SK-N-SH (cell line): ENCODE results near the gene PIF1. TPM values are rescaled to one million over a fixed set of nuclear protein-coding genes. Genes with fewer than 3 reads are reported as not detected.

Experiments used
- CTCF ChIA-PET: fragments of 300-600, 350-600 bp; formaldehyde crosslinking; extraction: SDS; loops from one replicate; lab custom pipeline; 2021; lab: Yijun Ruan, JAX
- POLR2A ChIA-PET: fragments of 350-600 bp; sonication (Branson Sonifier 250); formaldehyde crosslinking; extraction: SDS; loops from one replicate; lab custom pipeline; 2020; ENCODE audit warnings: antibody characterized with exemption, inconsistent platforms; lab: Yijun Ruan, JAX
- DNase-seq: peaks from one replicate; pipeline ENCODE4 v3.0.0; 2012
- H2AFZ ChIP-seq: fragments of 200-600 bp; sonication (generic); 2 replicates; pipeline ENCODE4 v1.8.1; 2016; ENCODE audit warnings: antibody characterized with exemption, mild to moderate bottlenecking, low read depth
- H3F3A ChIP-seq: fragments of 200-600 bp; sonication (generic); replicated peaks from 2 replicates; pipeline ENCODE3; 2016; ENCODE audit warnings: antibody characterized with exemption, mild to moderate bottlenecking; ENCODE audit not compliant: insufficient read depth
- H3K27ac ChIP-seq, 2 experiments: fragments of 200-500 bp in 1 of 2; fragments of 200-600 bp in 1 of 2; sonication (Bioruptor generic) in 1 of 2; sonication (generic), shearing (Covaris generic) in 1 of 2; 2 replicates each; pipeline versions ENCODE4 v1.5.1 to v1.6.1; 2014 to 2016; ENCODE audit warnings: low read depth in 2 of 2, inconsistent platforms in 1 of 2, low read length in 1 of 2, mild to moderate bottlenecking in 1 of 2, mixed read lengths in 1 of 2
- H3K27me3 ChIP-seq: fragments of 200-600 bp; sonication (generic), shearing (Covaris generic); 2 replicates; pipeline ENCODE4 v1.6.1; 2016; ENCODE audit warnings: mixed run types; ENCODE audit not compliant: insufficient read depth
- H3K36me3 ChIP-seq, 2 experiments: fragments of 200-500 bp in 1 of 2; fragments of 200-600 bp in 1 of 2; sonication (Bioruptor generic) in 1 of 2; sonication (generic) in 1 of 2; replicated peaks in 1 of 2; 2 replicates each; pipeline versions ENCODE3 to v1.5.1; 2014 to 2016; ENCODE audit warnings: low read length in 1 of 2, mild to moderate bottlenecking in 1 of 2; ENCODE audit not compliant: insufficient read depth in 2 of 2, control insufficient read depth in 1 of 2
- H3K4me1 ChIP-seq, 2 experiments: fragments of 200-500 bp in 1 of 2; fragments of 200-600 bp in 1 of 2; sonication (Bioruptor generic) in 1 of 2; sonication (generic), shearing (Covaris generic) in 1 of 2; 2 replicates each; pipeline versions ENCODE4 v1.5.1 to v1.6.1; 2014 to 2016; ENCODE audit warnings: low read depth in 1 of 2, low read length in 1 of 2, mixed run types in 1 of 2; ENCODE audit not compliant: insufficient read depth in 2 of 2, control insufficient read depth in 1 of 2
- H3K4me2 ChIP-seq: fragments of 200-600 bp; sonication (generic), shearing (Covaris generic); 2 replicates; pipeline ENCODE4 v1.6.1; 2017; ENCODE audit warnings: mixed run types
- H3K4me3 ChIP-seq, 2 experiments: fragments of 200-500 bp in 1 of 2; fragments of 200-600 bp in 1 of 2; sonication (Bioruptor generic) in 1 of 2; sonication (generic), shearing (Covaris generic) in 1 of 2; 2 replicates each; pipeline versions ENCODE4 v1.5.1 to v1.8.1; 2014 to 2016; ENCODE audit warnings: low read depth in 2 of 2, inconsistent platforms in 1 of 2, low read length in 1 of 2, mild to moderate bottlenecking in 1 of 2, mixed read lengths in 1 of 2, moderate library complexity in 1 of 2
- H3K79me2 ChIP-seq: fragments of 200-600 bp; sonication (generic); 2 replicates; pipeline ENCODE4 v1.8.1; 2017; ENCODE audit warnings: mild to moderate bottlenecking; ENCODE audit not compliant: insufficient read depth
- H3K9ac ChIP-seq: fragments of 200-600 bp; sonication (generic); 2 replicates; pipeline ENCODE4 v1.6.1; 2017; ENCODE audit warnings: mixed run types
- H3K9me2 ChIP-seq: fragments of 200-600 bp; sonication (generic); 2 replicates; pipeline ENCODE4 v1.6.1; 2017; ENCODE audit warnings: mixed run types
- H3K9me3 ChIP-seq: fragments of 200-600 bp; sonication (generic); 2 replicates; pipeline ENCODE4 v1.6.1; 2017; ENCODE audit warnings: mixed run types, mild to moderate bottlenecking, moderate library complexity
- H4K20me1 ChIP-seq: fragments of 200-600 bp; sonication (generic); 2 replicates; pipeline ENCODE4 v1.6.1; 2017; ENCODE audit warnings: mild to moderate bottlenecking, mixed run types; ENCODE audit not compliant: insufficient read depth
- CTCF ChIP-seq: fragments of 200-600 bp; sonication (generic); IDR thresholded peaks from 2 replicates; pipeline ENCODE4 v1.6.1; 2017; ENCODE audit warnings: antibody characterized with exemption, mild to moderate bottlenecking, moderate library complexity
- EZH2phosphoT487 ChIP-seq: fragments of 200-600 bp; sonication (generic); IDR thresholded peaks from 2 replicates; pipeline ENCODE4 v1.6.1; 2017; ENCODE audit warnings: low read depth, mixed run types, mild to moderate bottlenecking, antibody characterized with exemption, moderate library complexity, borderline replicate concordance
- FOSL2 ChIP-seq: IDR thresholded peaks from 2 replicates; pipeline ENCODE4 v1.4.0; 2012; ENCODE audit warnings: low read depth, mild to moderate bottlenecking, moderate library complexity, borderline replicate concordance
- GABPA ChIP-seq: IDR thresholded peaks from 2 replicates; pipeline ENCODE4 v1.4.0; 2012; ENCODE audit warnings: low read depth, mild to moderate bottlenecking
- JUND ChIP-seq: IDR thresholded peaks from 2 replicates; pipeline ENCODE4 v1.4.0; 2012
- NRF1 ChIP-seq: IDR thresholded peaks from 2 replicates; pipeline ENCODE4 v1.6.1; 2012; ENCODE audit warnings: low read depth, mild to moderate bottlenecking, low read length
- RAD21 ChIP-seq: IDR thresholded peaks from 2 replicates; pipeline ENCODE4 v1.6.1; 2012; ENCODE audit warnings: mild to moderate bottlenecking, low read length
- SMC3 ChIP-seq: IDR thresholded peaks from 2 replicates; pipeline ENCODE4 v1.6.1; 2012; ENCODE audit warnings: low read depth, low read length, improper control_type of control experiment
- WGBS: methylation state at CpG from one replicate; pipeline ENCODE4 v1.1.6; 2017; ENCODE audit warnings: low lambda C conversion rate; 5-methylcytosine and 5-hydroxymethylcytosine counted together
- polyA plus RNA-seq, 3 experiments: library from polyadenylated mRNA; depleted of rRNA; stranded (reverse); fragments of >200 nt; gene quantifications; 2 replicates each; pipeline ENCODE4 v1.2.3, GENCODE V29; 2012

Gene PIF1
- polyA plus RNA-seq, 1 of the 3 experiments (the other 2 are of a cell fraction), result 12.4 TPM

- H3K4me3 ChIP-seq, result peak overlapping the region in 1 of 2 experiments; percentile 20; a peak in 1 of 4 replicates
- DNase-seq, result peak; percentile 91
- CTCF ChIA-PET, result interaction anchor here (0.6 to 9.5 kb wide), 42 partner anchors 9 to 490 kb away, joined by 3 to 286 read pairs (median 5); partner anchors contain the start of gene RBPMS2
Measured at GRCh38 chr15:64809649-64810496, 15.6 kb downstream of the PIF1 start.

GRCh38 chr15:64808785-64809453 is 16.5 kb downstream of the PIF1 start:
- POLR2A ChIA-PET, result no interaction called here
- no peaks in the 10 kb centered on the region for H3K27me3 ChIP-seq
- TF ChIP-seq JUND, result no peak
- no peak for TF ChIP-seq GABPA
- TF ChIP-seq EZH2phosphoT487, result no peak
- TF ChIP-seq CTCF, result no peak
- TF ChIP-seq NRF1, result no peak
- TF ChIP-seq FOSL2, result no peak
- no peak overlapping the region for H3K27ac ChIP-seq
- no peaks in the 10 kb centered on the region for H3F3A ChIP-seq
- CTCF ChIA-PET, result interaction anchor here (0.7 to 9.5 kb wide), 33 partner anchors 8 to 488 kb away, joined by 3 to 286 read pairs (median 6); partner anchors contain the start of gene RBPMS2
- DNase-seq, result peak; percentile 7
- H3K36me3 ChIP-seq, result no peaks in the 10 kb centered on the region
- H3K4me3 ChIP-seq, result no peak overlapping the region
- H3K79me2 ChIP-seq, result no peaks in the 10 kb centered on the region
- no peak overlapping the region for H3K4me2 ChIP-seq
- H3K9me2 ChIP-seq, result no peaks in the 10 kb centered on the region
- no peak overlapping the region for H2AFZ ChIP-seq
- H3K9ac ChIP-seq, result no peak overlapping the region
- 75% methylated on average over 10 of the region's 10 CpGs for WGBS
- peaks cover 0 to 14% of the 10 kb centered on the region in 2 experiments; a peak in 2 of 4 replicates for H3K4me1 ChIP-seq
- H4K20me1 ChIP-seq, result no peaks in the 10 kb centered on the region
- no peaks in the 10 kb centered on the region for H3K9me3 ChIP-seq

More at GRCh38 chr15:64809649-64810496, 15.6 kb downstream of the PIF1 start:
- H3K4me2 ChIP-seq, result no peak overlapping the region
- TF ChIP-seq SMC3, result peak; percentile 98
- peak; percentile 94 for TF ChIP-seq RAD21
- TF ChIP-seq CTCF, result peak; percentile 98
- no peak for TF ChIP-seq FOSL2
- TF ChIP-seq, all 33 proteins: peak for 3
- H3K9me3 ChIP-seq, result no peaks in the 10 kb centered on the region
- WGBS, result 34% methylated on average over 14 of the region's 14 CpGs
- no peaks in the 10 kb centered on the region for H3K79me2 ChIP-seq
- POLR2A ChIA-PET, result interaction anchor here (1.0 kb wide), 1 partner anchor 8 kb away, joined by 3 read pairs; no protein-coding TSS in a partner anchor
- peak overlapping the region; percentile 59; the same call in 1 of the 2 replicates for H2AFZ ChIP-seq
- H4K20me1 ChIP-seq, result no peaks in the 10 kb centered on the region
- H3K4me1 ChIP-seq, result peaks cover 0 to 14% of the 10 kb centered on the region in 2 experiments; a peak in 2 of 4 replicates
- no peaks in the 10 kb centered on the region for H3K27me3 ChIP-seq
- no peaks in the 10 kb centered on the region for H3F3A ChIP-seq
- H3K36me3 ChIP-seq, result no peaks in the 10 kb centered on the region
- H3K9ac ChIP-seq, result no peak overlapping the region
- H3K27ac ChIP-seq, result no peak overlapping the region
- no peaks in the 10 kb centered on the region for H3K9me2 ChIP-seq
